Neural cell (in vitro differentiated cells): Measurements from ENCODE around the gene TAB2. TPM values are rescaled to one million over a fixed set of nuclear protein-coding genes. Genes with fewer than 3 reads are reported as not detected.

ENCODE experiments used
- H2AFZ ChIP-seq: fragments of 200-600, 300-800 bp; sonication (generic), shearing (Covaris generic); 2 replicates; pipeline ENCODE4 v1.6.0; 2014; ENCODE audit warnings: low read depth, mild to moderate bottlenecking, antibody characterized with exemption, low read length, moderate library complexity
- H3F3A ChIP-seq: fragments of 200-600 bp; shearing (Covaris generic); 2 replicates; pipeline ENCODE4 v1.6.1; 2016; ENCODE audit warnings: mild to moderate bottlenecking, moderate library complexity, mixed read lengths, antibody characterized with exemption, low read length; ENCODE audit not compliant: insufficient read depth, poor library complexity, severe bottlenecking
- H3K27ac ChIP-seq: fragments of 200-600, 300-800 bp; sonication (generic), shearing (Covaris generic); 2 replicates; pipeline ENCODE4 v1.5.1; 2014; ENCODE audit warnings: mild to moderate bottlenecking, low read length, moderate library complexity
- H3K27me3 ChIP-seq: fragments of 300-800, 200-600 bp; sonication (generic), shearing (Covaris generic); 2 replicates; pipeline ENCODE4 v1.6.0; 2014; ENCODE audit warnings: mild to moderate bottlenecking, low read depth, low read length, moderate library complexity; ENCODE audit not compliant: insufficient read depth
- H3K36me3 ChIP-seq: fragments of 300-800, 200-600 bp; sonication (generic), shearing (Covaris generic); 2 replicates; pipeline ENCODE4 v1.5.1; 2014; ENCODE audit warnings: mild to moderate bottlenecking, antibody characterized with exemption, low read length, moderate library complexity; ENCODE audit not compliant: insufficient read depth
- H3K4me2 ChIP-seq: fragments of 300-800, 200-600 bp; sonication (generic), shearing (Covaris generic); 2 replicates; pipeline ENCODE4 v1.6.0; 2014; ENCODE audit warnings: mild to moderate bottlenecking, low read length
- H3K4me3 ChIP-seq: fragments of 300-800, 200-600 bp; sonication (generic), shearing (Covaris generic); 2 replicates; pipeline ENCODE4 v1.5.1; 2014; ENCODE audit warnings: mild to moderate bottlenecking, low read length, moderate library complexity
- H3K79me2 ChIP-seq: fragments of 200-600 bp; shearing (Covaris generic); replicated peaks from 2 replicates; pipeline ENCODE4 v1.6.0; 2014; ENCODE audit warnings: mild to moderate bottlenecking, low read length, moderate library complexity; ENCODE audit not compliant: insufficient read depth
- H3K9ac ChIP-seq: fragments of 300-800, 200-600 bp; sonication (generic), shearing (Covaris generic); 2 replicates; pipeline ENCODE4 v1.6.1; 2016; ENCODE audit warnings: mild to moderate bottlenecking, low read length, mixed read lengths
- H3K9me2 ChIP-seq: fragments of 200-600 bp; shearing (Covaris generic); 2 replicates; pipeline ENCODE4 v1.6.1; 2016; ENCODE audit warnings: mild to moderate bottlenecking, low read length, mixed read lengths; ENCODE audit not compliant: insufficient read depth
- H3K9me3 ChIP-seq: fragments of 200-600, 300-800 bp; sonication (generic), shearing (Covaris generic); 2 replicates; pipeline ENCODE4 v1.6.1; 2016; ENCODE audit warnings: mild to moderate bottlenecking, mixed run types, low read length, moderate library complexity, mixed read lengths
- H4K20me1 ChIP-seq: fragments of 200-600 bp; shearing (Covaris generic); 2 replicates; pipeline ENCODE4 v1.6.1; 2016; ENCODE audit warnings: mild to moderate bottlenecking, mixed run types; ENCODE audit not compliant: insufficient read depth
- CTCF ChIP-seq: fragments of 450-650 bp; IDR thresholded peaks from 2 replicates; pipeline ENCODE4 v1.5.1; 2014; ENCODE audit warnings: antibody characterized with exemption, mild to moderate bottlenecking, moderate library complexity; ENCODE audit not compliant: poor library complexity, severe bottlenecking
- EP300 ChIP-seq: fragments of 450-650 bp; conservative IDR thresholded peaks from 2 replicates; pipeline ENCODE4 v1.6.1; 2014; ENCODE audit warnings: antibody characterized with exemption, mild to moderate bottlenecking, moderate library complexity; ENCODE audit not compliant: poor library complexity, severe bottlenecking
- EZH2 ChIP-seq: fragments of 200-600, 300-800 bp; shearing (Covaris generic), sonication (generic); IDR thresholded peaks from 2 replicates; pipeline ENCODE4 v1.6.1; 2014; ENCODE audit warnings: antibody characterized with exemption, low read length, borderline replicate concordance, mild to moderate bottlenecking; ENCODE audit not compliant: insufficient read depth, poor library complexity, severe bottlenecking
- MXI1 ChIP-seq: fragments of 450-650 bp; conservative IDR thresholded peaks from 2 replicates; pipeline ENCODE4 v1.6.1; 2014; ENCODE audit warnings: antibody characterized with exemption, mild to moderate bottlenecking; ENCODE audit not compliant: poor library complexity, severe bottlenecking
- POLR2AphosphoS5 ChIP-seq: IDR thresholded peaks from 2 replicates; pipeline ENCODE4 v1.6.1; 2012
- RAD21 ChIP-seq: fragments of 450-650 bp; conservative IDR thresholded peaks from 2 replicates; pipeline ENCODE4 v1.6.1; 2014; ENCODE audit warnings: antibody characterized with exemption, mild to moderate bottlenecking, moderate library complexity
- REST ChIP-seq: IDR thresholded peaks from 2 replicates; pipeline ENCODE4 v1.6.1; 2012; ENCODE audit warnings: borderline replicate concordance
- SMC3 ChIP-seq: fragments of 450-650 bp; conservative IDR thresholded peaks from 2 replicates; pipeline ENCODE4 v1.6.1; 2014; ENCODE audit warnings: antibody characterized with exemption, mild to moderate bottlenecking, moderate library complexity; ENCODE audit not compliant: poor library complexity
- TAF1 ChIP-seq: IDR thresholded peaks from 2 replicates; pipeline ENCODE4 v1.6.1; 2012; ENCODE audit warnings: low read depth
- polyA plus RNA-seq: library from polyadenylated mRNA; depleted of rRNA; stranded (reverse); fragments of >200 nt; gene quantifications from 2 replicates; pipeline ENCODE4 v1.2.3, GENCODE V29; 2014

The TAB2 gene
- polyA plus RNA-seq, 1 donor from 2014 or later = 27.6 TPM

GRCh38 chr6:149433881-149434280 is 116.4 kb downstream of the TAB2 start:
- Histone ChIP-seq H4K20me1 (no peaks in the 10 kb centered on the region), H3K9me2 (no peaks in the 10 kb centered on the region), H3K9me3 (no peaks in the 10 kb centered on the region), H3K36me3 (no peaks in the 10 kb centered on the region), H3K4me2 (no peak overlapping the region), H3K9ac (no peak overlapping the region), H3K79me2 (no peaks in the 10 kb centered on the region), H3K27ac (no peak overlapping the region), H3F3A (no peaks in the 10 kb centered on the region), H3K27me3 (no peaks in the 10 kb centered on the region), H2AFZ (no peak overlapping the region), H3K4me3 (no peak overlapping the region)
- TF ChIP-seq SMC3 (no peak), REST (no peak), POLR2AphosphoS5 (no peak), RAD21 (no peak), EP300 (no peak), TAF1 (no peak), MXI1 (no peak), EZH2 (no peak)

- Histone ChIP-seq H4K20me1 (no peaks in the 10 kb centered on the region), H3K27ac (no peak overlapping the region), H3K9ac (no peak overlapping the region), H3K4me3 (no peak overlapping the region), H3K79me2 (no peaks in the 10 kb centered on the region), H3F3A (no peaks in the 10 kb centered on the region), H3K9me3 (no peaks in the 10 kb centered on the region), H2AFZ (no peak overlapping the region), H3K4me2 (no peak overlapping the region), H3K36me3 (no peaks in the 10 kb centered on the region), H3K27me3 (no peaks in the 10 kb centered on the region), H3K9me2 (no peaks in the 10 kb centered on the region)
- TF ChIP-seq TAF1 (no peak), RAD21 (no peak), EZH2 (no peak), CTCF (no peak), REST (no peak), SMC3 (no peak), MXI1 (no peak), POLR2AphosphoS5 (no peak), EP300 (no peak)
These were observed 118.5 kb downstream of the TAB2 start for GRCh38 chr6:149435919-149436586.
